Activated CD4-positive, alpha-beta T cell treated with anti-CD3 and anti-CD28 coated beads, Interleukin-2, amount 50 U/mL, for 48 hours (primary cell): Measurements from ENCODE around the gene ZDHHC11.
A peak's percentile ranks its signal among the peaks of the same experiment; 100 is the strongest.
"Not testable (repeated sequence)": the region's sequence is repeated elsewhere in the genome, so short reads cannot be mapped to it uniquely, and the experiment has no call there.

Experiments
- DNase-seq, 2 experiments: peaks; one replicate each; pipeline ENCODE4 v3.0.0-alpha.2; 2020

ZDHHC11 gene

DNA sequence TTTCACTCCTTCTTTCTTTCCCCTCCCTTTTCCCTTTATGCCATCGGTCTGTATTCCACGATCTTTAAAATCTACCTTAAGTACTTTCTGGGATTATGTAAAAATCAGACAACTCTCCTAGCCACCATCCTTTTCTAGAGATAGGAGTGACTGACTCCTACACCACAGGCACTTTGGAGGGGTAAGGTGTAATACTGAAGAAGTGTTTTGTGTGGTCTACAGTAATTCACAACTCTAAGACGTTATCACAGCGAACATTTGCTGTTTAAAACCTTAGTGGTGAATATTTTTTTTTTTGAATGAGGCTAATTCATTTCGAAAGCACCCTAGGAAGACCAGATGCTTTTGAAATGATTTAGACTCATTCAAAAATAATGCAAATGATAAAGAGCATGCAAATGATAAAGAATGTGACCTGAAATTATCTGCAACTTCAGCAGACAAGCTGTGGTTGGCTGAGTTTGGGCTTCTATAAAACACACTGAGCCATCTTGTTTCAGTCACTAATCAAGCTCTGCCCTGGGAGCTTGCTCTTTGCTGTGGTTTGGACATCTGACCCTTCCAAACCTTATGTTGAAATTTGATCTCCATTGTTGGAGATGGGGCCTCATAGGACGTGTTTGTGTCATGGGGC is 52.2 kb downstream of the ZDHHC11 start:
- DNase-seq, result not testable (repeated sequence)

DNA sequence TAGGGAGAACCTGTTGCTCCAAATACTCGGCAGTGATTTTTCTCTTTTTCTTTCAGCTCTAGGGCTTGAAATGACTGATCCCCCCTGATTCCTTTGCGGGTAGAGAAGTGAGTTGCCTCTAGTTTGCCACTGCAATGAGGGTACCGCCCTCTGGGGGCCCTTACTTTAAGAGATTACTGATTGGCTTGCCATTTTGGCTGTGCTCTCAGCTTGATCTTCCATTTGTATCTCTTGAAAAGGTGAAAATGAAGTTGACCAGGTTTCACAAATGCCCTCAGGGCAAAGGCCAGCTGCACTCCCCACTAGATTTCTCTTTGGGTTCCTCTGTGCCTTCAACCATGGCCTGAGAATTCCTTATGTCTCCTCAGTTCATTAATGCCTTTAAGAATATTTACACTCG is 52.8 kb downstream of the ZDHHC11 start:
- DNase-seq, result not testable (repeated sequence)

DNA sequence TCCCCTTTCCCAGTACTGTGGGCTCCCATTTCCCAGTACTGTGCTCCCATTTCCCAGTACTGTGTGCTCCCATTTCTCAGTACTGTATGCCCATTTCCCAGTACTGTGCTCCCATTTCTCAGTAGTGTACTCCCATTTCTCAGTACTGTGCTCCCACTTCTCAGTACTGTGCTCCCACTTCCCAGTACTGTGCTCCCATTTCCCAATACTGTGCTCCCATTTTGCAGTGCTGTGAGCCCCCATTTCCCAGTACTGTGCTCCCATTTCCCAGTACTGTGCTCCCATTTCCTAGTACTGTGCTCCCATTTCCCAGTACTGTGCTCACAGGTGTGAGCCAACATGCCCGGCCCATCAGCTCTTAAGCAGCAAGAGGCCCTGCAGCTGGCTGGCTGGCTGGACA is 54.9 kb downstream of the ZDHHC11 start:
- DNase-seq, result not testable (repeated sequence)

- DNase-seq, result not testable (repeated sequence)
These were observed 55.8 kb downstream of the ZDHHC11 start for GRCh38 chr5:794948-795347.

DNA sequence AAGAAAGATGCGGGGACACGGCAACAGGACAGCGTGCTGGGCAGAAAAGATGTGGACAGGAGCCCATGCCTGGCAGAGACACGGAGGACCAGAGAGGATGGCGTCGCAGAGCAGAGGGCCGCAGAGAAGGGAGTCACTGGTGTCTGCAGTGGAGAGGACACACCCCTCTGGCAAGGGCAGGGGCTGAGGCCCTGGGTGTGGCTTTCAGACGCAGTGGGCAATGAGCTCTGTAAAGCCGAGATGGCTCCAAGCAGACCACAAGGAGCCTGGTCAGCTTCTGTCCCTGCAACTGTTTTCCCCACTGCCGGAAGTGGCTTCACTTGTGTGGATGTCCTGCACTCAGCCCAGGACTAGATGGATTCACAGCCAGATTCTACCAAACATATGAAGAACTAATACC is 62.1 kb downstream of the ZDHHC11 start:
- DNase-seq, result not testable (repeated sequence)

GRCh38 chr5:787857-788233 is 62.9 kb downstream of the ZDHHC11 start:
- not testable (repeated sequence) for DNase-seq

DNA sequence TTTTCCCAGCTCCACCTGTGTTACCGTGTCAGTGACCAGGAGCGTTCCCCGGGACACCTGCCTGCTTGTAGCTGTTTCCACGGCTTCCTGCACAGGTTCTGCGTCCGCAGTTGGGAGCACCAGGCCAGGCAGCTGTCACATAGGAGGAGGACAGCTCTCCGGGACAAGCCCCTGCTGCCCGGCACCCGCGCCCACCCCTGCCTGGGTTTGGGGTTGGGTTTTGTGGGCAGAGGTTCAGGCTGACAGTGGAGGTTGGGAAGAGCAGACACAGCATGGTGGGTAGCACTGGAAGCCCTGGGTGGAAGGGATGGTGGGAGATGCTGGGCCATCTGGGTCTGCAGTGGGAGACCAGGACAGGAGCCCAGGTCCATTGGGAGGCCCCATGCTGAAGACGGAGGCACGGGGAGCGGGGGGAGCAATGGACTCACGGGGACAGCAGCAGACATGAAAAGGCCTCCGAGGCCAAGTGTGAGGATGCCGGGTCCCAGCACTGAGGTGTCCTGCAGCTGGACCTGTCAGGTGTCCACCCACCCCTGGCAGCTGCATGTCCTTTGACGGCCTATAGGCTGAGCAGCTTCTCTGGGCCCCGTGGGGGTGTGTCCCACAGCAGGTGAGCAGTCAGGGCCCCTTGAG is 63.4 kb downstream of the ZDHHC11 start:
- not testable (repeated sequence) for DNase-seq

DNA sequence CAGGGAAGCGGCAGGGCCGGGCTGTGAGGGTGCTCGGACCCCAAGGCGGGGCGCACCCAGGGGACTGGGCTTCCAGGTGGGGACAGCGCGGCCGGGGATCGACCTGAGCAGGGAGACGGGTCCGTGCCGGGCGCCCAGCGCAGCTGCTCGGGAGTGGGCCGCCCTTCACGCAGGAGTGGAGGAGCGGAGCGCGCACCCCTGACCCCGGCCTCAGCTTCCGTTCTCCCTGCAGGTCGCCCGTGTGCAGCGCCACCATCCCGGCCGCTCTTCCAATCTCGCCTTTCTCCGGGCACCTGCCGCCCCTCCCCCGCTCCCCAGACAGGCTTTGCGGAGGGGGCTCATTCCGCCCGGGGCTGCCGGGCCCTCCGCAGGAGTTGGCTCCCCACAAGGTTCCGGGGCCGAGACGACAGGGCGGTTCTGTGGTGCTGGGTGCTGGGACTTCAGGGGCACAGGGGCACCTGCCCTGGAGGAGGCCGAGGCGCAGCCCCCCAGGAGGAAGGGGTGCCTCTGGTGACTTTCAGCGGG is 65.5 kb downstream of the ZDHHC11 start:
- DNase-seq, result peak in 1 of 2 experiments; percentile 20

- peak; percentile 95 to 96 for DNase-seq
These were observed 66.2 kb downstream of the ZDHHC11 start, which contains the start of gene ZDHHC11B for GRCh38 chr5:784428-785177. Gene ZDHHC11B, minus strand, starts transcription at chr5:784729. Its CDS starts 17,810 bp downstream, at chr5:766919.

GRCh38 chr5:783881-784427 is 66.8 kb downstream of the ZDHHC11 start:
- DNase-seq, result peak; percentile 34 to 41

GRCh38 chr5:783049-783802 is 67.6 kb downstream of the ZDHHC11 start:
- DNase-seq, result peak; percentile 54 to 59

GRCh38 chr5:782356-782755 is 68.4 kb downstream of the ZDHHC11 start:
- DNase-seq, result not testable (repeated sequence)

DNA sequence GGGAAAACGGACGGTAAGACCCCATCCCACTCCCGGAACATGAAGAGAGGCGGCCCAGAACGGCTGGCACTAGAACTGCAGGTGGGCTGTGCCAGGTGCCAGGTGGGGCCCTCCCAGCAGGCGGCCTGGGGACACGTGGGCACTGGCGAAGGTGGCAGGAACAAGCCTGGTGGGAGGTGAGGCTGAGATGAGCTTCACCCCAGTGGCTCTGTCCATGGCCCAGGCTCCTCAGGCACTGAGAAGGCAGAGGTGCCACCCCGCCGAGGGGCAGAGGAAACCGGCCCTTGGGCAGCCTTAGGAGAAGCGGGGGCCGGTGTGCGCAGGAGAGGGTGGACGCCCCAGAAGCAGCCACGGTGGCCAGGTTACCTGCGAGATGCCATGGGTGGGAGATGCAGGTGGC is 70.2 kb downstream of the ZDHHC11 start:
- not testable (repeated sequence) for DNase-seq

DNA sequence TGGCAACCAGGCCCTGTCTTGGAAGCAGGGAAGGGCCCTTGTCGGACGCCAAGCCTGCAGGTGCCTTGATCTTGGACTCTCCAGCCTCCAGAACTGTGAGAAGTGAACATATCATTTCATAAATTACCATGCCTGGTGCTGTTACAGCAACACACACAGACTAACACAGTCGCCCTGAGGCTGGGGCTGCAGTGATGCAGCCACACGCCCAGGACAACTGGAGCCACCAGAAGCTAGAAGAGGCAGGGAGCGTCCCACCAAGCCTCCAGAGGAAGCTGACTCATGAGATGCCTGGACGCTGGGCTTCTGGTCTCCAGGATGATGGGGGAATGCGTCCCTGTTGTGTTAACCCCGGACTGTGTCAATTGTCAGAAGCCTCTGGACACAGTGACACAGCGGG is 71.8 kb downstream of the ZDHHC11 start:
- DNase-seq, result not testable (repeated sequence)

DNA sequence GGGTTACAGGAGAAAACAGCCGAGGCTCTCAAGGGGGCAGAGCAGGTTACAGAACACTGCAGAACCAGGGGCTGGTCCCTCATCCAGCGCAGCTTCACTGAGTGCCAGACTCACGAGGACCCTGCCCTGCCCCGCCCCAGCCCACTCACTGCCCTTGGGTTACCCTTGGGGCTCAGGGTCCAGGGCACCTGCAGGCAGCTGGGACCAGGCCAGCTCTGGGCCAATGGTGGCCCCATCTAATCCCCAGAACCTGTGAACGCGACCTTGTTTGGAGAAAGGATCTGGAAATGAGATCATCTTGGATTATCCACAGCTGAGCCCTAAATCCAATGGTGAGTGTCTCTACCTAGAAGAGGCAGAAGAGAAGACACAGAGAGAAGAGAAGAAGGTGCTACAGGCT is 72.4 kb downstream of the ZDHHC11 start:
- DNase-seq, result not testable (repeated sequence)

GRCh38 chr5:777756-778161 is 73.0 kb downstream of the ZDHHC11 start:
- no peak for DNase-seq

GRCh38 chr5:776862-777711 is 73.7 kb downstream of the ZDHHC11 start:
- DNase-seq, result no peak

DNA sequence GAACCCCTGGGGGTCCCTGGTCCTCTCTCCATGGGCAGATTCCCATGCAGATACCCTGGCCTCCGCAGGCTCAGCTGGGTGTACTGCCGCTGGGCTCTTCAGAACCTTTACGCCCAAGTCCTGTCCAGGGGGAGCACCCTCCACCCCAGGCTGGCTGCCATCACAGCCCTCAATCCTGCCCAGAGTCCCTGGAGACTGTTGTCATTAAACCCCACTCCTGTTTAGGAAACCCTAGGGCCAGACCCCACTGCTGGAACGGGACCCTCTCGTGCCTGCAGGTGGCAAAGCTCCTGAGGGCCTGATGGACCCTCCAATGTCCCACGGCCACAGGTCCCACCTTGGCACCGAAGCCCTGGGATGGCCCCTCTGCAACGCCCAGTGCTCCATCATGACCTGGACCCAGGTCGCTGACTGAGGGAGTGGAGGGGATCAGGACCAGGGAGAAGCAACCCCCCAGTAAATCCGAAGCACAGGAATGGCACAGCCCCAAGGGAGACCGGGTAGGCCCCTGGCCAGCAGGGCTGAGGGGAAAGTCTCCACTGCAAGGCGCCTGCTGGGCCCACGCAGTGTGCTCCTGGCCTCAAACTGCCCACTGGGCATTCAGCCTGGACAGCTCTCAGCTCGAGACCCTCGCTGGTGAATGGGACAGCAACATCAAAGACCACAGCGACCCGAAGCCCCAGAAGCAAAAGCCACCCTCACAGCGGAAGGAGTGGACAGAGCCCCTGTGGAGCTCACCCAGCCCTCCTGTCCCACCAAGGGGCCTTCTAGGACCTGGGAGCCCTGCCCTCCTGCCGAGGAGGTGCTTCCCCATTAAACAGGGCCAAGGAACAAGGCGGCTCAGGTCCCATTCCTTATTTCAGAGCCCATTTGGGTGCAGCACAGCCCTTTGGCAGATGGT is 74.6 kb downstream of the ZDHHC11 start:
- no peak for DNase-seq

DNA sequence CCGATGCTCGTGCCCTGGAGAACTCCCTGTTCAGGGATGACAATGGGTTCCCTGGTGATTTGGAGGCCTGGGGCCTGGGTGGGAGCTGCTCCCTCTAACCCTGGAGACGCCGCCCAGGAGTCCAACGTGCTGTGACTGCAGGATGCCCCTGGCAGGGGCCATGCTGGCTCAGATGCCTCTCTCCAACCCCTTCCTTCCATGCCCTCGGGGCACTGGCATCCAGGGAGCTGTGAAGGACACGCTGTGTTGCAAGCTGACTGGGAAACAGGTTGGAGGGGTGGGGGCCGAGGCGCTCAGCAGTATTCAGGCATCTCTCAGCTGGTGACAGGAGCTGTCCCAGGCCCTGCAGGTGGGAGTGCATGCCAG is 75.2 kb downstream of the ZDHHC11 start:
- DNase-seq, result not testable (repeated sequence)

- DNase-seq, result peak in 1 of 2 experiments; percentile 10
These were observed 75.8 kb downstream of the ZDHHC11 start for GRCh38 chr5:774854-775505.
